ENCODE data around the gene ATRN.
"Not testable (repeated sequence)": the region's sequence is repeated elsewhere in the genome, so short reads cannot be mapped to it uniquely, and the experiment has no call there.

Gene ATRN

GRCh38 chr20:3454831-3455230 lies 16.0 kb upstream of the ATRN start:
- Mint-ChIP-seq H3K4me3 (no peak overlapping the region), H3K27me3 (ENCODE audit: low read depth) (peaks cover 30% of the 10 kb centered on the region), H3K4me1 (ENCODE audit: low read depth) (no peaks in the 10 kb centered on the region), H3K9me3 (no peaks in the 10 kb centered on the region), H3K27ac (no peak overlapping the region), H3K36me3 (ENCODE audit: low read depth) (no peaks in the 10 kb centered on the region)

- peaks cover 22% of the 10 kb centered on the region for H3K27me3 Mint-ChIP-seq (ENCODE audit: low read depth)
Measured at GRCh38 chr20:3456648-3457047, 14.2 kb upstream of the ATRN start.

GRCh38 chr20:3459881-3460307 lies 10.9 kb upstream of the ATRN start:
- Mint-ChIP-seq H3K27me3 (ENCODE audit: low read depth) (peaks cover 12% of the 10 kb centered on the region), H3K36me3 (ENCODE audit: low read depth) (no peaks in the 10 kb centered on the region), H3K27ac (no peak overlapping the region), H3K4me1 (ENCODE audit: low read depth) (no peaks in the 10 kb centered on the region), H3K4me3 (no peak overlapping the region), H3K9me3 (no peaks in the 10 kb centered on the region)

More at GRCh38 chr20:3456648-3457047, 14.2 kb upstream of the ATRN start:
- no peaks in the 10 kb centered on the region for H3K36me3 Mint-ChIP-seq (ENCODE audit: low read depth)
- no peak overlapping the region for H3K27ac Mint-ChIP-seq
- no peak overlapping the region for H3K4me3 Mint-ChIP-seq
- no peaks in the 10 kb centered on the region for H3K9me3 Mint-ChIP-seq
- no peaks in the 10 kb centered on the region for H3K4me1 Mint-ChIP-seq (ENCODE audit: low read depth)

- H3K4me3 Mint-ChIP-seq: no peak overlapping the region
- no peaks in the 10 kb centered on the region for H3K36me3 Mint-ChIP-seq (ENCODE audit: low read depth)
- no peaks in the 10 kb centered on the region for H3K4me1 Mint-ChIP-seq (ENCODE audit: low read depth)
- H3K9me3 Mint-ChIP-seq: no peaks in the 10 kb centered on the region
- H3K27ac Mint-ChIP-seq: no peak overlapping the region
- peaks cover 22% of the 10 kb centered on the region for H3K27me3 Mint-ChIP-seq (ENCODE audit: low read depth)
Measured at GRCh38 chr20:3461211-3461771, 9.5 kb upstream of the ATRN start.

DNA sequence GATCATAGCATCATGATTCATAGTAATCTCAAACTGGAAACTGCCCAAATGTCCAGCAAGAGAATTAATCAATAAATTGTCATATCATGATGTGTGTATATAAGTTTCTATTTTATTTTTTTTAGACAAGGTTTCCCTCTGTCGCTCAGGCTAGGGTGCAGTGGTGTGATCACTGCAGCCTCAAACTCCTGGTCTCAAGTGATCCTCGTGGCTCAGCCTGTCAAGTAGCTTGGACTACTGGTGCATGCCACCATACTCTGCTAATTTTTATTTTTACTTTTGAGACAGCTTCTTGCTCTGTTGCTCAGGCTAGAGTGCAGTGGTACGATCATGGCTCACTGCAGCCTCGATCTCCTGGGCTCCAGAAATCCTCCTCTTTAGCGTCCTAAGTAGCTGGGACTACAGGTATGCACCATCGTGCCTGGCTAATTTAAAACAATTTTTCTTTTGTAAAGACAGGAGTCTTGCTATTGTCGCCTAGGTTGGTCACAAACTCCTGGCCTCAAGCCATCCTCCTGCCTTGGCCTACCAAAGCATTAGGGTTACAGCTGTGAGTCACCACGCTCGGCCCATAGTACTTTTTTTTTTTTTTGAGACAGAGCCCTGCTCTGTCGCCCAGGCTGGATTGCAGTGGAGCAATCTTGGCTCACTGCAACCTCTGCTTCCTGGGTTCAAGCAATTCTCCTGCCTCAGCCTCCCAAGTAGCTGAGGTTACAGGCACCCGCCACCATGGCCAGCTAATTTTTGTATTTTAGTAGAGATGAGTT lies 8.7 kb upstream of the ATRN start:
- Mint-ChIP-seq H3K27ac (no peak overlapping the region), H3K4me1 (ENCODE audit: low read depth) (no peaks in the 10 kb centered on the region)

DNA sequence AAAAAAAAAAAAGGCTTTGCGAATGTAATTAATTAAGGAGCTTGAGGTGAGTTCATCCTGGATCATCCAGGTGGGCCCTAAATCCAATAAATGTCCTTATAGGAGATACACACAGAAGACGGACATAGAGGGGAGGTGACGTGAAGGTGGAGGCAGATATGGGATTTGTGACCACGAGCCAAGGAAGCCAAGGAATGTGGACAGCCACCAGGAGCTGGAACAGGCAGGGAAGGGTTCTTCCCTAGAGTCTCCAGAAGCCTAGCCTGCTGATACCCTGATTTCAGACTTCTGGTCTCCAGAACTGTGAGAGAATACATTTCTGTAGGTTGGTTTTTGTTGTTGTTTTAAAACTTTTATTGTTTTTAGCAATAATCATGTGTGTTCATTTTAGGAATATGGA lies 6.7 kb upstream of the ATRN start:
- H3K27me3 Mint-ChIP-seq (ENCODE audit: low read depth): peaks cover 25% of the 10 kb centered on the region
- H3K27ac Mint-ChIP-seq: no peak overlapping the region
- H3K36me3 Mint-ChIP-seq (ENCODE audit: low read depth): no peaks in the 10 kb centered on the region
- H3K4me1 Mint-ChIP-seq (ENCODE audit: low read depth): no peaks in the 10 kb centered on the region
- no peaks in the 10 kb centered on the region for H3K9me3 Mint-ChIP-seq
- H3K4me3 Mint-ChIP-seq: no peak overlapping the region

More for the DNA sequence above, 8.7 kb upstream of the ATRN start:
- Mint-ChIP-seq H3K36me3 (ENCODE audit: low read depth) (no peaks in the 10 kb centered on the region), H3K9me3 (no peaks in the 10 kb centered on the region), H3K4me3 (no peak overlapping the region), H3K27me3 (ENCODE audit: low read depth) (peaks cover 26% of the 10 kb centered on the region)

DNA sequence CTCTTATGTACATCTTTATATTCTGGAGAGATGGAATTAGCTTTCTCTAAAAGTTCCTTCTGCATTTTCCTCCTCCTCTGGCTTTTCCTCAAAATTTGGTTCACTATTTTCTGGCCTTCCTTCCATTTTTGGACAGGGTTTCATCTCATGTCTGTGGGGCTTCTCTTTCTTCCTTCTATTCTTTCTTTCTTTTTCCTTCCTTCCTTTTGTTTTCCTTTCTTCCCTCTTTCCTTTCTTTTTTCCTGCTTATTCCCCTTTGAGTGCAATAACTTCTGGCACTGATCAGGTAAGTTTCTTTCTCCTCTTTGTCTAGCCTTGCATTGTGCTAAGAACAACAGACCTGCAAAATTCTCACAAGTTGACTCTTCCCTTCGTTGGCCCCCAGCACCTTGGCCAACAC lies 5.5 kb upstream of the ATRN start:
- Mint-ChIP-seq H3K9me3 (no peaks in the 10 kb centered on the region), H3K36me3 (ENCODE audit: low read depth) (no peaks in the 10 kb centered on the region), H3K4me3 (no peak overlapping the region), H3K27me3 (ENCODE audit: low read depth) (peaks cover 21% of the 10 kb centered on the region), H3K27ac (no peak overlapping the region), H3K4me1 (ENCODE audit: low read depth) (no peaks in the 10 kb centered on the region)

- Mint-ChIP-seq H3K27ac (peak overlapping the region; percentile 38), H3K4me1 (ENCODE audit: low read depth) (peaks cover 26% of the 10 kb centered on the region), H3K36me3 (ENCODE audit: low read depth) (peaks cover 2% of the 10 kb centered on the region), H3K4me3 (peak overlapping the region; percentile 85), H3K27me3 (ENCODE audit: low read depth) (peaks cover 19% of the 10 kb centered on the region), H3K9me3 (no peaks in the 10 kb centered on the region)
Measured at GRCh38 chr20:3470208-3470626, 601 bp upstream of the ATRN start.

- H3K27me3 Mint-ChIP-seq (ENCODE audit: low read depth): peaks cover 9% of the 10 kb centered on the region
- peak overlapping the region; percentile 70 for H3K27ac Mint-ChIP-seq
- H3K4me1 Mint-ChIP-seq (ENCODE audit: low read depth): peaks cover 26% of the 10 kb centered on the region
- H3K9me3 Mint-ChIP-seq: no peaks in the 10 kb centered on the region
- H3K4me3 Mint-ChIP-seq: peak overlapping the region; percentile 92
- peaks cover 2% of the 10 kb centered on the region for H3K36me3 Mint-ChIP-seq (ENCODE audit: low read depth)
Measured at GRCh38 chr20:3471397-3472021, 691 bp downstream of the ATRN start.

- Mint-ChIP-seq H3K4me1 (ENCODE audit: low read depth) (peaks cover 26% of the 10 kb centered on the region), H3K36me3 (ENCODE audit: low read depth) (peaks cover 2% of the 10 kb centered on the region), H3K9me3 (no peaks in the 10 kb centered on the region), H3K27ac (peak overlapping the region; percentile 18), H3K4me3 (peak overlapping the region; percentile 92), H3K27me3 (ENCODE audit: low read depth) (peaks cover 5% of the 10 kb centered on the region)
Measured at GRCh38 chr20:3472105-3472504, 1.3 kb downstream of the ATRN start.

- H3K36me3 Mint-ChIP-seq (ENCODE audit: low read depth): peaks cover 2% of the 10 kb centered on the region
- H3K27ac Mint-ChIP-seq: no peak overlapping the region
- H3K4me3 Mint-ChIP-seq: no peak overlapping the region
- H3K27me3 Mint-ChIP-seq (ENCODE audit: low read depth): peaks cover 5% of the 10 kb centered on the region
- H3K9me3 Mint-ChIP-seq: no peaks in the 10 kb centered on the region
- peaks cover 26% of the 10 kb centered on the region for H3K4me1 Mint-ChIP-seq (ENCODE audit: low read depth)
Measured at GRCh38 chr20:3473324-3473723, 2.5 kb downstream of the ATRN start.

DNA sequence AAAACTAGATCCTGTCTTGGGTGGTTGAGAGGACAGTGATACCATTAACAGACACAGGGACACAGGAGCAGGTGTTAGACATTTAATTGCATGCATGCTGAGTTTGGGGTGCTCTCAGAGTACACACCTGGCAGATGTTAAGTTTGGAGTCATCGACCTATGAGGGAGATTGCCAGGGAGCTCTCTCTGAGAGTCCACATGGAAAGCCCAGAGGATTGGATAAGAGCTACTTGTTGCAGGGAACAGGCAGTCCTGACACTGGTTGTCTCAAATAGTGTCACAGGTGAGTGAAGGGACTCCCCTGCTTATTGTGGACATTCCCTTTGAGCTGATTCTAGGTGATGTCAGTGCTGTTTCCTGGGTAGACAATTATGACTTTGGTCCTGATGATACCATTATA lies 3.1 kb downstream of the ATRN start:
- H3K4me3 Mint-ChIP-seq: no peak overlapping the region
- H3K36me3 Mint-ChIP-seq (ENCODE audit: low read depth): peaks cover 2% of the 10 kb centered on the region
- peaks cover 26% of the 10 kb centered on the region for H3K4me1 Mint-ChIP-seq (ENCODE audit: low read depth)
- H3K27ac Mint-ChIP-seq: no peak overlapping the region
- no peaks in the 10 kb centered on the region for H3K9me3 Mint-ChIP-seq
- H3K27me3 Mint-ChIP-seq (ENCODE audit: low read depth): peaks cover 5% of the 10 kb centered on the region

GRCh38 chr20:3477003-3477860 lies 6.4 kb downstream of the ATRN start:
- not testable (repeated sequence) for H3K4me3 Mint-ChIP-seq; H3K27ac Mint-ChIP-seq; H3K36me3 Mint-ChIP-seq (ENCODE audit: low read depth); H3K27me3 Mint-ChIP-seq (ENCODE audit: low read depth); H3K9me3 Mint-ChIP-seq
- peaks cover 18% of the 10 kb centered on the region for H3K4me1 Mint-ChIP-seq (ENCODE audit: low read depth)

DNA sequence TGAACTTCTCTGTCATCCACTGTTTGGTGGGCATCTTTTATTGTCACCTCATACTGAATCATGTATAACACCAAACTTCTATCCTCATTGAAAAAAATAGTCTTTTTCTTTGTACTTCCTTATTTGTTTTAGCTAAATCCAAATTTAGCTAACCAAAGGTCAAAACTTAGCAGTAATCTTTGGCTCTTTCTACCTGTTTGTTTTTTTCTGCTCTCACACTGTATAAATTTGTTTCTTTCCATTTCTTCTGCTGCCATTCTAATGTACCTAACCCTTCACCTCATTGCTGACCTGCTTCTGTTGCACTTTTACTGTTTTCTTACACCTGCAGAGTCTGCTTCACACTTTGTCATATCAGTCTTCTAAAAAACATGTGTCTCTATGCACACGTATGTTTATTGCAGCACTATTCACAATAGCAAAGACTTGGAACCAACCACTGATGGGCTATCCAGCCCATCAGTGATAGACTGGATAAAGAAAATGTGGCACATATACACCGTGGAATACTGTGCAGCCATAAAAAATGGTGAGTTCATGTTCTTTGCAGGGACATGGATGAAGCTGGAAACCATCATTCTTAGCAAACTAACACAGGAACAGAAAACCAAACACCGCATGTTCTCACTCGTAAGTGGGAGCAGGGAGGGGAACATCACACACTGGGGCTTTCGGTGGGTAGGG lies 7.2 kb downstream of the ATRN start:
- Mint-ChIP-seq H3K27me3 (ENCODE audit: low read depth) (no peaks in the 10 kb centered on the region), H3K9me3 (no peaks in the 10 kb centered on the region), H3K4me3 (no peak overlapping the region), H3K36me3 (ENCODE audit: low read depth) (no peaks in the 10 kb centered on the region), H3K27ac (no peak overlapping the region), H3K4me1 (ENCODE audit: low read depth) (peaks cover 10% of the 10 kb centered on the region)

Data from T-helper 1 cell treated with Interleukin-12 subunit alpha and Interleukin-12 subunit beta and Interleukin-4 antibody, amounts not matched to agents 30 μg/mL and 1 μg/mL, for 36 hours (primary cell).